GM18517 (cell line): ENCODE results near the gene MICAL2.

Source experiments
- ATAC-seq: cut with Tn5 transposase; IDR thresholded peaks from one replicate; pipeline ENCODE4 v1.9.1; 2021; ENCODE audit warnings: mild to moderate bottlenecking, moderate library complexity; ENCODE audit not compliant: unreplicated experiment

MICAL2 gene

GRCh38 chr11:12075822-12076821, 34.3 kb upstream of the MICAL2 start:
- ATAC-seq = no peak

- no peak for ATAC-seq
Observed at GRCh38 chr11:12076840-12077534, 33.4 kb upstream of the MICAL2 start.

- no peak for ATAC-seq
Observed at GRCh38 chr11:12077535-12078280, 32.7 kb upstream of the MICAL2 start.

GRCh38 chr11:12079726-12080556, 30.4 kb upstream of the MICAL2 start:
- no peak for ATAC-seq

- no peak for ATAC-seq
Observed at GRCh38 chr11:12083380-12083779, 27.0 kb upstream of the MICAL2 start.

- ATAC-seq = no peak
Observed at GRCh38 chr11:12084256-12084655, 26.1 kb upstream of the MICAL2 start.

GRCh38 chr11:12085371-12086251, 24.8 kb upstream of the MICAL2 start:
- no peak for ATAC-seq

GRCh38 chr11:12086271-12087074, 23.9 kb upstream of the MICAL2 start:
- no peak for ATAC-seq

- no peak for ATAC-seq
Observed at GRCh38 chr11:12087075-12088004, 23.1 kb upstream of the MICAL2 start.

GRCh38 chr11:12088047-12088481, 22.3 kb upstream of the MICAL2 start:
- ATAC-seq = no peak

- no peak for ATAC-seq
Observed at GRCh38 chr11:12088531-12088930, 21.9 kb upstream of the MICAL2 start.

- no peak for ATAC-seq
Observed at GRCh38 chr11:12089041-12089440, 21.3 kb upstream of the MICAL2 start.

- no peak for ATAC-seq
Observed at GRCh38 chr11:12089473-12089872, 20.9 kb upstream of the MICAL2 start.

GRCh38 chr11:12090061-12090591, 20.3 kb upstream of the MICAL2 start:
- ATAC-seq = no peak

- ATAC-seq = no peak
Observed at GRCh38 chr11:12090761-12091258, 19.6 kb upstream of the MICAL2 start.

GRCh38 chr11:12091956-12092558, 18.3 kb upstream of the MICAL2 start:
- ATAC-seq = no peak

GRCh38 chr11:12092714-12093113, 17.7 kb upstream of the MICAL2 start:
- ATAC-seq = no peak
